GM13977 (cell line): ENCODE measurements around the gene PHF21B.
"Not testable (repeated sequence)": the region's sequence is repeated elsewhere in the genome, so short reads cannot be mapped to it uniquely, and the experiment has no call there.

ENCODE experiments used
- DNase-seq: peaks from one replicate; pipeline ENCODE4 v3.0.0; 2012; ENCODE audit warnings: low spot score
- in situ Hi-C: fragments of 300-500 bp; cut with MboI; formaldehyde crosslinking; loops from one replicate; pipeline ENCODE4 v1.12.0; 2022; ENCODE audit warnings: low sequenced_read_pairs, low pct_unique_long_range_greater_than_20kb, mixed read lengths, inconsistent platforms; ENCODE audit not compliant: unreplicated experiment
- TF ChIP-seq, protein P1 (sequence below): IDR thresholded peaks from 2 replicates; pipeline ENCODE4 v1.5.1; 2012; ENCODE audit warnings: mild to moderate bottlenecking, control low read depth; ENCODE audit not compliant: insufficient read depth; ENCODE audit errors: extremely low read depth, missing control alignments

PHF21B gene

DNA sequence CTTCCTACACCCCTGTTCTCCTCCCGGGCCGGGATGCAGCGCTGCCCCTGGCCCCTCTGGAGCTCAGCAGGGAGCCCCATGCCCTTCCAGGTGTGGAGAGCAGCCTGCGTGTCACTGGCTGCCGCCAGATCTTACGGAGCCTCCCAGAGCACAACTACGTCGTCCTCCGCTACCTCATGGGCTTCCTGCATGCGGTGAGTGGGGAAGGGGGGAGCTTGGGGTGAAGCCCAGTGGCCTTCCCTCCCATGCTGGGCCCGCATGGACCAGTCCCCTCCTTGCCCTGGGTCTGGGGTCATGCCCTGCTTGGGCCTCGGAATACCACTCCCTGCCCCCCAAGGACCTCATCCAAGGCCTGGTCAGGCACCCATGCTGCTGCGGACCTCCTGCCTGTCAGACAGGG is 150.2 kb downstream of the PHF21B start:
- TF ChIP-seq, protein P1, sequence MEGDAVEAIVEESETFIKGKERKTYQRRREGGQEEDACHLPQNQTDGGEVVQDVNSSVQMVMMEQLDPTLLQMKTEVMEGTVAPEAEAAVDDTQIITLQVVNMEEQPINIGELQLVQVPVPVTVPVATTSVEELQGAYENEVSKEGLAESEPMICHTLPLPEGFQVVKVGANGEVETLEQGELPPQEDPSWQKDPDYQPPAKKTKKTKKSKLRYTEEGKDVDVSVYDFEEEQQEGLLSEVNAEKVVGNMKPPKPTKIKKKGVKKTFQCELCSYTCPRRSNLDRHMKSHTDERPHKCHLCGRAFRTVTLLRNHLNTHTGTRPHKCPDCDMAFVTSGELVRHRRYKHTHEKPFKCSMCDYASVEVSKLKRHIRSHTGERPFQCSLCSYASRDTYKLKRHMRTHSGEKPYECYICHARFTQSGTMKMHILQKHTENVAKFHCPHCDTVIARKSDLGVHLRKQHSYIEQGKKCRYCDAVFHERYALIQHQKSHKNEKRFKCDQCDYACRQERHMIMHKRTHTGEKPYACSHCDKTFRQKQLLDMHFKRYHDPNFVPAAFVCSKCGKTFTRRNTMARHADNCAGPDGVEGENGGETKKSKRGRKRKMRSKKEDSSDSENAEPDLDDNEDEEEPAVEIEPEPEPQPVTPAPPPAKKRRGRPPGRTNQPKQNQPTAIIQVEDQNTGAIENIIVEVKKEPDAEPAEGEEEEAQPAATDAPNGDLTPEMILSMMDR = no peak
- in situ Hi-C loops = no loop called here
- no peak for DNase-seq

DNA sequence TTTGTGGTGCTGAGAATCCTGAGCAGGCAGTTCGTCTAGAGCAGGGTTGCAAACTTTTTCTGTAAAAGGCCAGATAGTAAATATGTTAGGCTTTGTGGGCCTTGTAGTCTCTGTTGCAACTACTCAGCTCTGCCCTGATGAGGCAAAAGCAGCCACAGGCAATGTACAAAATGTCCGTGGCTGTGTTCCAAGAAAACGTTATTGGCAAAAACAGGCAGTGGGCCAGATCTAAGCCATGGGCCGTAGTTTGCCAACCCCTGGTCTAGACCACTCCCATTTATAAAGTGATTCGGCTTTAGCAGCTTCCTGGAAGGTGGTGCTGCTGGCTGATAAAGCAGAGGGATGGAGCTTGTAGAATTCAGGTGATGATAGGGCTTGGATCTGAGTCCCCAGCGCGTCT is 151.0 kb downstream of the PHF21B start:
- in situ Hi-C loops = not testable (repeated sequence)

DNA sequence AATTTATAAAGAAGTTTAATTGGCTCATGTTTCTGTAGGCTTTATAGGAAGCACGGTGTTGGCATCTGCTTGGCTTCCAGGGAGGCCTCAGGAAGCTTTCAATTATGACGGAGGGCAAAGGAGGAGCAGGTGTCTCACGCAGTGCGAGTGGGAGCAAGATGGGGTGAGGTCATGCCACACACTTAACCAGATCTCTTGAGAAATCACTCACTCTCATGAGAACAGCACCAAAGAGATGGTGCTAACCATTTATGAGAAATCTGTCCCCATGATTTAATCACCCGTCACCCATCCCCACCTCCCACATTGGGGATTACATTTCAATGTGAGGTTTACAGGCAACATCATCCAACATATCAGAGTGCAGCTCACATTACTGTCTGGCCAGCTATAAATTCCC is 153.9 kb downstream of the PHF21B start:
- TF ChIP-seq, protein P1 = no peak
- DNase-seq = no peak
- in situ Hi-C loops = no loop called here

More for the DNA sequence above, 151.0 kb downstream of the PHF21B start:
- DNase-seq = not testable (repeated sequence)

DNA sequence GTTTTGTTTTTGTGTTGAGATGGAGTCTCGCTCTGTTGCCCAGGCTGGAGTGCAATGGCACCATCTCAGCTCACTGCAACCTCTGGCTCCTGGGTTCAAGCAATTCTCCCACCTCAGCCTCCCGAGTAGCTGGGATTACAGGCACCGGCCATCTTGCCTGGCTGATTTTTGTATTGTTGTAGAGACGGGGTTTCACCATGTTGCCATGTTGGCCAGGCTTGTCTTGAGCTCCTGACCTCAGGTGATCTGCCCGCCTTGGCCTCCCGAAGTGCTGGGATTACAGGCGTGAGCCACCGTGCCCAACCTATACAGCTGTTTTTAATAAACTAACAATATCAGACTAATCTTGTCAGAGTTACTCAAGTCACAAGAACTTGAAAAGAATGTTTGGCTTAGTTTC is 155.2 kb downstream of the PHF21B start:
- DNase-seq, in situ Hi-C loops: not testable (repeated sequence)

DNA sequence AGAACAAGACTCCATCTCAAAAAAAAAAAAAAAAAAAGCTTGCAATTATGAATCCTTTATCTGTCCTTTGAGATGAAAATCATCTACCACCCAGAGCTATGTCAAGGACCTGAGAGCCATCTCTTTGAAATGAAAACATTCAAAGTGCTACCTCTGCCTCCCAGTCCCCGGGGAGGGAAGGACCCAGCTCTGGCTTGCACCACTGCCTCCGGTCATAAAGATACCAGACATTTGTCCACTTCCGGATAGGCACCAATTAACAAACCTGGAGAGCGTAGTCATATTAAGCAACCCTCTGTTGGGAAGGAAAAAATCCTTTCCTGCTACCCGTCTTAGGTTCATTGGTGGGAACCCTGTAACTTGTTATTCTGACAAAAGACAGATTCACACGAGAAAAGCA is 158.9 kb downstream of the PHF21B start:
- in situ Hi-C loops = no loop called here
- TF ChIP-seq, protein P1 = no peak
- no peak for DNase-seq

DNA sequence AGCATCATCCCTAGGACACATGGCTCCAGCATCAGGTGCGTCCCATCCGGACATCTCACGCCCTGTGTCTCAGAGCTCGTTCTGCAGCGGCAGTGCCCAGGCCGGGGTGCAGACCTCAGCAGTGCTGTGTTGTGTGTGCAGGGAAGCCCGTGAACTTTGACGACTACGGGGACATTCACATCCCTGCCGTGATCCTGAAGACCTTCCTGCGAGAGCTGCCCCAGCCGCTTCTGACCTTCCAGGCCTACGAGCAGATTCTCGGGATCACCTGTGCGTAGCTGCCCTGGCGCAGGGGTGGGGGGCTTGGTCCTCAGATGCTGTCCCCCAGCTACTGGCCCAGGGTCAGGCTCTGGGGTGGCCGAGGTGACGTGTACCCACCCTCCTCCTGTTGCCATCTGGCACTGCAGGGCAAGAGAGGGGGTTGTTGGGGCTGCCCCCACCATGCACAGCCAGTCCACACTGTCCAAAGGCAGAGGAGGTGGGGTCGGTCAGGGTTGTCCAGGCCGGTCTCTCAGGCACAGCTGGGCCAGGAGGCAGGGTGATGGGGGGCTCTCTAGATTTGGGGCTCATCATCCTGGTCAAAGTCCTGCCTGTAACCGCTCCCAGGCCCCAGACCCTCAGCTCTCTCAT is 160.9 kb downstream of the PHF21B start:
- in situ Hi-C loops = no loop called here
- TF ChIP-seq, protein P1 = no peak
- DNase-seq = no peak

DNA sequence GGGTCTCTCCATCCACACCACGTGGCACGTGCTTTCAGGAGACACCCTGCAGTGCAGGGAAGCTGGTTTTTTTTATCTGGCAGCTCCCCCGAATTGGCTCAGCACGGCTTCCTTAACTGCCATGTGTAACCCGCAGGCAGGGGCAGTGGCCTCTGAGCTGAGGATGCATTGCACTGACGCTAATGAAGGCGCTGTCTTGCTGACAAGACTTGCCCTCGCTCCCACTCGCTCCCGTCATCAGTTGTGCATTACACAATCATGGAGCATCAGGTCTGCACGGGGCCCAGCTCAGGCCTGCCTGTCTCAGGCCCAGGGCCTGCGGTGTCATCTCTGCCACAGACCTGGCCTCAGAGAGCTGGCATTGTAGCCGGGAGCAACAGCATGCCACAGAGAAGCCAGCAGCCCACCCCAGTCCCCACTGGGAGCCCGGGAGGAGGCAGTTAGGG is 161.5 kb downstream of the PHF21B start:
- in situ Hi-C loops = no loop called here
- no peak for DNase-seq
- TF ChIP-seq, protein P1 = no peak

DNA sequence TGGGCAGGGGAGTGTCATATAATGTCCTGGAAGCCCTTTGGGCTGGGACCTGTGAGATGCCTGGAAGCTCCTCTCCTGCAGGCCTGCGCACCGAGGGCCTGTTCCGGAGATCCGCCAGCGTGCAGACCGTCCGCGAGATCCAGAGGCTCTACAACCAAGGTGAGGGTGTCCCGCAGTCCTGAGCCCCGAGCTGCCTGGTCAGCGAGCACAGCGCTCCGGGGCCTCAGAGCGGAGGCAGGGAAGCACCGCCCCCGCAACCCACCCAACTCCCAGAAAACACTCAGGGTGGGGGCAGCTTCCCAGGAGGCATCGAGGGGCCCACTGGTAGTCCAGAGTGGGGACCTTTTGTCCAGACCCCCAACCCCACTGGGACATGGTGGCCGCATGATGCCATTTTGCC is 161.9 kb downstream of the PHF21B start:
- in situ Hi-C loops = no loop called here

More for the DNA sequence above, 161.9 kb downstream of the PHF21B start:
- TF ChIP-seq, protein P1 = no peak
- DNase-seq = no peak
